T-cell (primary cell): ENCODE measurements around the gene CHRNA3. TPM values are rescaled to one million over a fixed set of nuclear protein-coding genes. Genes with fewer than 3 reads are reported as not detected.

Experiments used
- ATAC-seq, 4 experiments: fragments of 200-7000 bp in 3 of 4; fragments of 150-1000 bp in 1 of 4; cut with Tn5 transposase; replicated peaks in 1 of 4; 1 replicate in 3 of 4; 2 replicates in 1 of 4; pipeline ENCODE4 v1.10.0; 2021; ENCODE audit warnings: moderate library complexity in 3 of 4, mild to moderate bottlenecking in 2 of 4, moderate number of reproducible peaks in 1 of 4
- CTCF ChIA-PET, 2 donors: fragments of 300-600 bp; sonication (Branson Sonifier 250); formaldehyde crosslinking; loops; one replicate each; lab custom pipeline; 2022; ENCODE audit warnings: antibody characterized with exemption in 2 of 2; lab: Charles Lee
- POLR2A ChIA-PET, 2 donors: fragments of 300-600 bp; sonication (Branson Sonifier 250); formaldehyde crosslinking; loops; one replicate each; lab custom pipeline; 2022; ENCODE audit warnings: antibody characterized with exemption in 2 of 2; lab: Charles Lee
- DNase-seq, 35 experiments: peaks; one replicate each; pipeline versions ENCODE4 v3.0.0 to v3.0.0-alpha.2; 2013 to 2023
- H3K27ac ChIP-seq: one replicate; pipeline ENCODE4 v1.5.1; 2013; ENCODE audit warnings: low read length
- H3K27me3 ChIP-seq, 2 experiments: replicated peaks in 1 of 2; 1 replicate in 1 of 2; 2 replicates in 1 of 2; pipeline versions ENCODE4 v1.6.1 to v1.7.0; 2013; ENCODE audit warnings: low read length in 1 of 2, mixed read lengths in 1 of 2; ENCODE audit not compliant: control insufficient read depth in 2 of 2, insufficient read depth in 2 of 2; ENCODE audit errors: extremely low read depth in 1 of 2
- H3K36me3 ChIP-seq, 2 donors: 1 replicate in 1 of 2; 2 replicates in 1 of 2; pipeline versions ENCODE4 v1.6.1 to v1.7.0; 2013; ENCODE audit warnings: low read length in 1 of 2; ENCODE audit not compliant: control insufficient read depth in 2 of 2, insufficient read depth in 1 of 2; ENCODE audit errors: extremely low read depth in 1 of 2
- H3K4me1 ChIP-seq, 2 experiments: 1 replicate in 1 of 2; 2 replicates in 1 of 2; pipeline versions ENCODE4 v1.6.1 to v1.7.0; 2013; ENCODE audit warnings: low read length in 2 of 2, mixed read lengths in 1 of 2; ENCODE audit not compliant: insufficient read depth in 2 of 2, control insufficient read depth in 1 of 2; ENCODE audit errors: extremely low read depth in 1 of 2
- H3K4me3 ChIP-seq, 2 donors: 1 replicate in 1 of 2; 2 replicates in 1 of 2; pipeline versions ENCODE4 v1.5.1 to v1.7.0; 2013; ENCODE audit warnings: mild to moderate bottlenecking in 2 of 2, low read length in 1 of 2, moderate library complexity in 1 of 2; ENCODE audit not compliant: control insufficient read depth in 1 of 2; ENCODE audit errors: extremely low read depth in 1 of 2
- H3K9me3 ChIP-seq: 2 replicates; pipeline ENCODE4 v1.7.0; 2013
- H3K27ac Mint-ChIP-seq, 2 donors: one replicate each; pipeline ENCODE4 v1.8.0; 2020 to 2021; ENCODE audit warnings: mild to moderate bottlenecking in 2 of 2, mixed read lengths in 2 of 2
- H3K27me3 Mint-ChIP-seq, 2 donors: one replicate each; pipeline ENCODE4 v1.8.0; 2021 to 2022; ENCODE audit warnings: mixed read lengths in 2 of 2
- H3K36me3 Mint-ChIP-seq: one replicate; pipeline ENCODE4 v1.8.0; 2021; ENCODE audit warnings: mixed read lengths
- H3K4me1 Mint-ChIP-seq, 3 donors: one replicate each; pipeline ENCODE4 v1.8.0; 2020 to 2022; ENCODE audit warnings: mixed read lengths in 3 of 3, mild to moderate bottlenecking in 1 of 3
- H3K4me3 Mint-ChIP-seq, 3 donors: one replicate each; pipeline ENCODE4 v1.8.0; 2020 to 2022; ENCODE audit warnings: mild to moderate bottlenecking in 3 of 3, mixed read lengths in 3 of 3, moderate library complexity in 3 of 3
- H3K9me3 Mint-ChIP-seq, 3 donors: one replicate each; pipeline ENCODE4 v1.8.0; 2020 to 2022; ENCODE audit warnings: mixed read lengths in 3 of 3
- WGBS: methylation state at CpG from one replicate; pipeline ENCODE4 v1.1.5; 2013; ENCODE audit warnings: missing lambda C conversion rate; ENCODE audit not compliant: insufficient coverage; 5-methylcytosine and 5-hydroxymethylcytosine counted together
- total RNA-seq, 35 experiments: library from RNA in 6 of 35; stranded (reverse) in 6 of 35; fragments of 120-200 nt in 1 of 35; gene quantifications; one replicate each; pipeline versions ENCODE4 v1.2.1 to v1.2.4 and lab custom pipeline; 2013 to 2026

The CHRNA3 gene
- total RNA-seq, 5 donors from 2014 or later (not counting 1 experiment from before 2014, with no cell fraction given) = not detected

DNA sequence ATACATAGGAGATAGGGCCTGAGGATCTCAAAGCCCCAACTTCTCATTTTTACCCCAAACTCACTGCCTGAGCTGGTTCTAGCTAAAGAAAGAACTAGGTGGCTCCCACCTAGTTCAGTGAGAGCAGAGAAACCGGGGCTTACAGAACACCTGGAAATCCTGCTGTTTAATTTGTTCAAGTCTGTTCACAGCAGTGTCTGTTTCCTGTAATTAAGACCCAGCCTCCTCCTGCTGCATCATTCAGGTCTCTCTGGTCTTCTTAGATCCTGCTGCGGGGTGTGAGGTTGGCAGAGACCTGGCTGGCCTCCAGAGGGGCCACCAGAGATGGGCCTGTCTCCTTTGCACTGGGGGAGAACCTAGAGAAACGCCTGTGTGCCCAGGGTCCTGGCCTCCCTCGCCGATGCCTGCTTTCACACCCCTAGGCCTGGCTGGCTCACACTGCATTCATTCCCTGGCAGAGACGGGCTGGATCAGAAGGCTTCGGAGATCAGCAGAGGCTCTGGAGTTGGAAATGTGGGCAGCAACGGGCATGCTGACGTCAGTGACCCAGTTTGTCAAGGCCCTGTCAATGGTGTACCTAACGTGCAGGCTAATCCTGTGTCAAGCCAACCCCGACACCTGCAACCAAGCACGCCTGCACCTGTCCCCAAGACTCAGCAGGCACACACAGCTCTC, 4.9 kb upstream of the CHRNA3 start:
- no peak for ATAC-seq
- no peak for DNase-seq
- peaks cover 7 to 10% (median 8%) of the 10 kb centered on the region in 3 donors for H3K4me1 Mint-ChIP-seq
- Histone ChIP-seq H3K27me3 (peaks cover 0 to 44% of the 10 kb centered on the region in 2 experiments), H3K4me1 (no peaks in the 10 kb centered on the region), H3K36me3 (no peaks in the 10 kb centered on the region), H3K4me3 (no peak overlapping the region), H3K27ac (no peak overlapping the region), H3K9me3 (no peaks in the 10 kb centered on the region)
- no peak overlapping the region for H3K27ac Mint-ChIP-seq
- H3K4me3 Mint-ChIP-seq = no peak overlapping the region
- peaks cover 38 to 59% of the 10 kb centered on the region in 2 donors for H3K27me3 Mint-ChIP-seq
- POLR2A ChIA-PET = interaction anchor here in 1 of 2 donors (0.5 kb wide), 1 partner anchor 240 kb away, joined by 3 read pairs; no protein-coding TSS in a partner anchor
- CTCF ChIA-PET = no interaction called here
- 35% methylated on average over 9 of the region's 12 CpGs for WGBS
- no peaks in the 10 kb centered on the region for H3K9me3 Mint-ChIP-seq
- no peaks in the 10 kb centered on the region for H3K36me3 Mint-ChIP-seq

DNA sequence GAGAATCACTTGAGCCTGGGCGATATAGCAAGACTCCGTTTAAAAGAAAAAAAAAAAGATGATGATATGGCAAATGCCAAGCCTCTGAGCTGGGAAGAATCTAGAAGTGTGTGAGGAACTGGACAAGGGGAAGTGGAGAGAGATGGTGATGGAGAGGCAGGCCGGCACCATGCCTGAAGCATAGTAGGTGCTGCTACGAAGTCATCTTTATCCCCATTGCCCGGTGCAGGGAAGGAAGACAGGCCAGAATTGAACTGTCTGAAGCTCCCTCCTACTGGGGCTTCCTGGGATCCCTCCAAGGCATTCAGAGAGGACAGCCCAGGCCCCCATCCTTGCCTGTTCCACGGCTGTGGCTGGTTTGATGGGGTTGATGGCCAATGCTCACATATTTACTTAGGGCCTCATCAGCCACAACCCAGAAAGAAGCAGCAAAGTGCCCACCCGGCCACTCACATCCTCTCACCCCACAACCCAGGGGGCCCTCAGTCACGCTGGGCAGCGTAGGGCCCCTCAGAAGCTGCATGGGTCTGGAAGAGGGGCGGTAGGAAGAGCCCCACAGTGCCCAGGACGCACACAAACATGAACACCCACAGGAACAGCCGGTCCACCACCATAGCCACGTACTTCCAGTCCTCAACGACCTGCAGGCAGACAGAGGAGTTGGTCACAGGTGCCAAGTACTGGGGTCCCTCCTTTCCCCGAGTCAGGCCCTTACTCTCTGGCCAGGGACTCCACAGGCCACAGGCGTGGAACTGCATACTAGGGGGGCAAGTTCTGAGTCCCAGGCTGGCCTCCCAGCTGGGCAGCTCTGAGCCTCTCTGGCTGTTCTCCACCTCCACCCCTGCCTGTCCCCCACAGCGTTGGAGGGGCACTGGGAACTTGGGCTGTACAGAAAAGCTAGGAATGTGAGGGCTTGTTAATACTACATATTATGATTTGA, 4.1 kb upstream of the CHRNA3 start:
- no peak overlapping the region for H3K27ac ChIP-seq
- Mint-ChIP-seq H3K27ac (no peak overlapping the region), H3K36me3 (no peaks in the 10 kb centered on the region), H3K4me1 (peaks cover 7 to 10% (median 8%) of the 10 kb centered on the region in 3 donors), H3K4me3 (no peak overlapping the region), H3K9me3 (no peaks in the 10 kb centered on the region), H3K27me3 (peaks cover 38 to 61% of the 10 kb centered on the region in 2 donors)
- no peak overlapping the region for H3K4me3 ChIP-seq
- H3K27me3 ChIP-seq = peaks cover 0 to 49% of the 10 kb centered on the region in 2 experiments
- H3K4me1 ChIP-seq = peaks cover 0 to 2% of the 10 kb centered on the region in 2 experiments
- ChIA-PET POLR2A (no interaction called here), CTCF (no interaction called here)
- DNase-seq (no peak), ATAC-seq (no peak)
- no peaks in the 10 kb centered on the region for H3K36me3 ChIP-seq
- 66% methylated on average over 9 of the region's 17 CpGs for WGBS
- H3K9me3 ChIP-seq = no peaks in the 10 kb centered on the region

DNA sequence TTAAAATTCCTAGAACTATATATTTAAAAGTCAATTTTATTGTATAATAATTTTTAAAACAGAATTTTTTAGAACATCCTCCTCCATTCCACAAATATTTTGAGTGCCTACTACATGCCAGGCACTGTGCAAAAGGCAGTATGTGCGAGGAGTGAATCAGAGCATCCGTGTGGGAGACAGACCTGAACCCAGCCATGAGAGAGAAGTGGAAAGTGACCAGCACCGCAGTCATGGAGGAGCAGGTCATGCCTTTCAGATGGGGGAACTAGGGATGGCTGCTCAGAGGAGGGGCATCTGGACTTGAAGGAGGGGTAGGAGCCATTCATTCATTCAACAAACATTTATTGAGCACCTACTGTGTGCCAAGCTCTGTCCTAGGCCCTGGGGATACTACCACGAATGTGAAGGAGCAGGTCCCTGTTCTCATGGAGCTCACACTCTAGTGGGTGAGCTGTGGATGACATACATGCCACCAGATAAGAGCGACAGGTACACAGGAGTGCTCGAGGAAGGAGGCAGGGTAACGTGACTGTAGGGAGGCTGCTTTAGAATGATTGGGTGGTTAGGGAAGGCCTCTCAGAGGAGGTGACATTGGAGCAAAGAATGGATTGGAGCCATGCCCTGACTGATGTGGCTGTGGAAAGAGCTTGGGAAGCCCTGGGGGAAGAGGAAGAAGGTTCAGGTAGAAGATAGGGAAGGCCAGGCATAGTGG, 3.1 kb upstream of the CHRNA3 start:
- no peak for ATAC-seq

DNA sequence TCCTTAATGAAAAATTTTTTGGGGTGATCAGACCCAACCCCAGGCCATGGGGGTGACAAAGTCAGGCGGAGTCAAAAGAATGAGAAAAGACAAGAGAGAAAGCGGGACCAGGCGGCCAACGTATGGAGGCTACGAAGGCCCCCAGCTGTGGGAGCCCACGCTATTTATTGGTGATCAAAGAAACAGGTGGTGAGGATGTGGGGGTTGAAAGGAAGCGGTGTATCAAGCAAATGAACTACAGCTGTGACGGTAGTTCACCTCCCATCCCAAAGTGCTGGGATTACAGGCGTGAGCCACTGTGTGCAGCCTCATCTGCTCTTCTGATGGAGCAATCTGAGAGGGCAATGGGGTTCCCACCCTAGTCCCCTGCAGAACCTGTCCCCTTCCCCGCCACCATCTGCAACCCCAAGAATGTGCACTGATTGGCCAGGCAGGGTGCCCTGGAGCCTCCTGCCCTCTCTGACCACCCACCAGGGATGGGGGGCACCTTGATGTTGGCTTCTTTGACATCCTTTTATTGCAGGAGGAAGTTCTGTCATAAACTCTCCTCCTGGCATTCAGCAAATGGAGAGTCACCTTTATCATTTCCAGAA, 1.1 kb upstream of the CHRNA3 start:
- no peak for ATAC-seq
- no peaks in the 10 kb centered on the region for H3K9me3 ChIP-seq
- ChIA-PET POLR2A (no interaction called here), CTCF (interaction anchor here in 1 of 2 donors (0.7 kb wide), 1 partner anchor 88 kb away, joined by 3 read pairs; no protein-coding TSS in a partner anchor)
- no peak overlapping the region for H3K27ac ChIP-seq
- no peak for DNase-seq
- H3K4me3 Mint-ChIP-seq = no peak overlapping the region
- peaks cover 43 to 62% of the 10 kb centered on the region in 2 donors for H3K27me3 Mint-ChIP-seq
- H3K4me1 ChIP-seq = peaks cover 0 to 4% of the 10 kb centered on the region in 2 experiments
- H3K36me3 Mint-ChIP-seq = no peaks in the 10 kb centered on the region
- H3K27me3 ChIP-seq = peaks cover 3 to 57% of the 10 kb centered on the region in 2 experiments
- peaks cover 10 to 13% (median 11%) of the 10 kb centered on the region in 3 donors for H3K4me1 Mint-ChIP-seq
- H3K36me3 ChIP-seq = no peaks in the 10 kb centered on the region
- no peaks in the 10 kb centered on the region for H3K9me3 Mint-ChIP-seq
- H3K27ac Mint-ChIP-seq = peak overlapping the region in 1 of 2 donors; percentile 24
- H3K4me3 ChIP-seq = peak overlapping the region in 1 of 2 donors; percentile 67
- 7% methylated on average over 6 of the region's 10 CpGs for WGBS

More for the DNA sequence above, 3.1 kb upstream of the CHRNA3 start:
- ChIA-PET CTCF (no interaction called here), POLR2A (no interaction called here)
- no peak for DNase-seq
- Mint-ChIP-seq H3K4me1 (peaks cover 7 to 10% (median 8%) of the 10 kb centered on the region in 3 donors), H3K9me3 (no peaks in the 10 kb centered on the region), H3K36me3 (no peaks in the 10 kb centered on the region), H3K27me3 (peaks cover 41 to 61% of the 10 kb centered on the region in 2 donors), H3K4me3 (no peak overlapping the region), H3K27ac (no peak overlapping the region)
- no peaks in the 10 kb centered on the region for H3K9me3 ChIP-seq
- H3K27me3 ChIP-seq = peaks cover 2 to 52% of the 10 kb centered on the region in 2 experiments
- H3K4me1 ChIP-seq = peaks cover 0 to 4% of the 10 kb centered on the region in 2 experiments
- no peak overlapping the region for H3K4me3 ChIP-seq
- no peak overlapping the region for H3K27ac ChIP-seq
- 76% methylated on average over 6 of the region's 7 CpGs for WGBS
- no peaks in the 10 kb centered on the region for H3K36me3 ChIP-seq

DNA sequence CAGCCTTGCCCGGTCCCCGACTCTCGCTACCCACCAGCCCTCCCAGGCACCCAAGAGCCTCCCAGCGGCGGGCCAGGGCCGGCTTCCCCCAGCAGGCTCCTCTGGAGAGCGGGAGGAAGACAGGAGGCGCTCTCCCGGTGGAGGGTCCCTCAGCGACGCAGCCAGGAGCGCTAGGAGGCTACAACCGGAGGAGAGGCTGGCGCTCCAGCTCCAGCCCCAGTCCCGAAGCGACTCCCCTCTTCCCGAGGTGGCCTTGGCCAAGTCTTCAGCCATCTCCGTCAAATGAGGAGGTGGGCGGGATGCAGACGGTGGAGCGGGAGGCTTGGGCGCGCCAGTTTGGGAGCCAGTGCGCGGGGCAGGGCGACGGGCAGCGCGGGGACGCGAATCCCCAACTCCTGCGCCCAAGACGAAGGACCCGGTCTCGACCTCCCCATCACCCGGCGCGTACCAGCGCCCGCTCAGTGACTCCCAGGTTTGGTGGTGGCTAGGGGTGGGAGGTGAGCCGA, 722 bp downstream of the CHRNA3 start:
- no peak for ATAC-seq
- Histone ChIP-seq H3K4me1 (peaks cover 0 to 4% of the 10 kb centered on the region in 2 experiments), H3K36me3 (no peaks in the 10 kb centered on the region), H3K4me3 (peak overlapping the region in 1 of 2 donors; percentile 56), H3K27me3 (peaks cover 3 to 48% of the 10 kb centered on the region in 2 experiments), H3K9me3 (no peaks in the 10 kb centered on the region), H3K27ac (no peak overlapping the region)
- Mint-ChIP-seq H3K27me3 (peaks cover 43 to 53% of the 10 kb centered on the region in 2 donors), H3K4me3 (peak overlapping the region in 1 of 3 donors; percentile 42), H3K9me3 (no peaks in the 10 kb centered on the region), H3K27ac (no peak overlapping the region), H3K36me3 (no peaks in the 10 kb centered on the region), H3K4me1 (peaks cover 10 to 13% (median 11%) of the 10 kb centered on the region in 3 donors)
- WGBS = 5% methylated on average over 26 of the region's 41 CpGs
- no peak for DNase-seq
- POLR2A ChIA-PET = no interaction called here
- CTCF ChIA-PET = no interaction called here
